ENCODE measurements around the gene RASA3.
"Not testable (repeated sequence)": the region's sequence is repeated elsewhere in the genome, so short reads cannot be mapped to it uniquely, and the experiment has no call there.

Gene RASA3

GRCh38 chr13:114020134-114020533 lies 112.3 kb downstream of the RASA3 start:
- DNase-seq (ENCODE audit: low read depth) = not testable (repeated sequence)

- DNase-seq (ENCODE audit: low read depth) = no peak
Observed at GRCh38 chr13:114019367-114019766, 113.1 kb downstream of the RASA3 start.

- DNase-seq (ENCODE audit: low read depth) = no peak
Observed at GRCh38 chr13:114018461-114019055, 113.9 kb downstream of the RASA3 start.

GRCh38 chr13:114017966-114018365 lies 114.5 kb downstream of the RASA3 start:
- no peak for DNase-seq (ENCODE audit: low read depth)

GRCh38 chr13:114017028-114017630 lies 115.3 kb downstream of the RASA3 start:
- no peak for DNase-seq (ENCODE audit: low read depth)

- DNase-seq (ENCODE audit: low read depth) = no peak
Observed at GRCh38 chr13:114016321-114017027, 115.9 kb downstream of the RASA3 start.

GRCh38 chr13:114015969-114016295 lies 116.5 kb downstream of the RASA3 start:
- no peak for DNase-seq (ENCODE audit: low read depth)

- DNase-seq (ENCODE audit: low read depth) = no peak
Observed at GRCh38 chr13:114015111-114015968, 117.1 kb downstream of the RASA3 start.

- DNase-seq (ENCODE audit: low read depth) = no peak
Observed at GRCh38 chr13:114013952-114014629, 118.3 kb downstream of the RASA3 start.

- no peak for DNase-seq (ENCODE audit: low read depth)
Observed at GRCh38 chr13:114013336-114013735, 119.1 kb downstream of the RASA3 start.

GRCh38 chr13:114012921-114013320 lies 119.5 kb downstream of the RASA3 start:
- no peak for DNase-seq (ENCODE audit: low read depth)

GRCh38 chr13:114012141-114012540 lies 120.3 kb downstream of the RASA3 start:
- DNase-seq (ENCODE audit: low read depth) = no peak

GRCh38 chr13:114011226-114011625 lies 121.2 kb downstream of the RASA3 start:
- DNase-seq (ENCODE audit: low read depth) = no peak

- no peak for DNase-seq (ENCODE audit: low read depth)
Observed at GRCh38 chr13:114010401-114011101, 121.9 kb downstream of the RASA3 start.

- DNase-seq (ENCODE audit: low read depth) = no peak
Observed at GRCh38 chr13:114009590-114010400, 122.6 kb downstream of the RASA3 start.

GRCh38 chr13:114008964-114009589 lies 123.3 kb downstream of the RASA3 start:
- no peak for DNase-seq (ENCODE audit: low read depth)

- DNase-seq (ENCODE audit: low read depth) = no peak
Observed at GRCh38 chr13:114007566-114007965, 124.9 kb downstream of the RASA3 start.

- DNase-seq (ENCODE audit: low read depth) = no peak
Observed at GRCh38 chr13:114005206-114005724, 127.2 kb downstream of the RASA3 start.

- DNase-seq (ENCODE audit: low read depth) = peak; percentile 60
Observed at GRCh38 chr13:114004420-114005205, 127.8 kb downstream of the RASA3 start.

Data from non-pigmented ciliary epithelial cell (primary cell).